ENCODE measurements around the gene CREB1.
"Not testable (repeated sequence)": the region's sequence is repeated elsewhere in the genome, so short reads cannot be mapped to it uniquely, and the experiment has no call there.

CREB1 gene

GRCh38 chr2:207491956-207492355 is 37.8 kb upstream of the CREB1 start:
- Histone ChIP-seq H3K36me3 (ENCODE audit: insufficient read depth, low read length) (no peaks in the 10 kb centered on the region), H3K9me3 (replicated peaks; ENCODE audit: low read length) (no peaks in the 10 kb centered on the region), H3K9ac (ENCODE audit: low read depth, low read length) (no peak overlapping the region), H3K27me3 (ENCODE audit: control insufficient read depth, insufficient read depth, low read length) (no peaks in the 10 kb centered on the region), H3K4me1 (ENCODE audit: control insufficient read depth, insufficient read depth, low read length) (peaks cover 9% of the 10 kb centered on the region), H3K4me2 (ENCODE audit: low read length) (no peak overlapping the region), H3K4me3 (ENCODE audit: low read length) (no peak overlapping the region)

- H3K27me3 ChIP-seq (ENCODE audit: control insufficient read depth, insufficient read depth, low read length): no peaks in the 10 kb centered on the region
- no peak overlapping the region for H3K4me3 ChIP-seq (ENCODE audit: low read length)
- no peak overlapping the region for H3K4me2 ChIP-seq (ENCODE audit: low read length)
- no peaks in the 10 kb centered on the region for H3K9me3 ChIP-seq (replicated peaks; ENCODE audit: low read length)
- no peaks in the 10 kb centered on the region for H3K36me3 ChIP-seq (ENCODE audit: insufficient read depth, low read length)
- peaks cover 9% of the 10 kb centered on the region for H3K4me1 ChIP-seq (ENCODE audit: control insufficient read depth, insufficient read depth, low read length)
- no peak overlapping the region for H3K9ac ChIP-seq (ENCODE audit: low read depth, low read length)
These were observed 37.3 kb upstream of the CREB1 start for GRCh38 chr2:207492461-207492860.

GRCh38 chr2:207494137-207494536 is 35.6 kb upstream of the CREB1 start:
- H3K36me3 ChIP-seq (ENCODE audit: insufficient read depth, low read length): no peaks in the 10 kb centered on the region
- no peak overlapping the region for H3K4me3 ChIP-seq (ENCODE audit: low read length)
- no peak overlapping the region for H3K9ac ChIP-seq (ENCODE audit: low read depth, low read length)
- H3K9me3 ChIP-seq (replicated peaks; ENCODE audit: low read length): no peaks in the 10 kb centered on the region
- H3K4me2 ChIP-seq (ENCODE audit: low read length): no peak overlapping the region
- no peaks in the 10 kb centered on the region for H3K27me3 ChIP-seq (ENCODE audit: control insufficient read depth, insufficient read depth, low read length)
- H3K4me1 ChIP-seq (ENCODE audit: control insufficient read depth, insufficient read depth, low read length): no peaks in the 10 kb centered on the region

GRCh38 chr2:207496936-207497335 is 32.8 kb upstream of the CREB1 start:
- not testable (repeated sequence) for H3K4me3 ChIP-seq (ENCODE audit: low read length); H3K27me3 ChIP-seq (ENCODE audit: control insufficient read depth, insufficient read depth, low read length); H3K9me3 ChIP-seq (replicated peaks; ENCODE audit: low read length); H3K9ac ChIP-seq (ENCODE audit: low read depth, low read length); H3K4me2 ChIP-seq (ENCODE audit: low read length); H3K4me1 ChIP-seq (ENCODE audit: control insufficient read depth, insufficient read depth, low read length); H3K36me3 ChIP-seq (ENCODE audit: insufficient read depth, low read length)

GRCh38 chr2:207497596-207497995 is 32.2 kb upstream of the CREB1 start:
- no peaks in the 10 kb centered on the region for H3K36me3 ChIP-seq (ENCODE audit: insufficient read depth, low read length)
- H3K4me2 ChIP-seq (ENCODE audit: low read length): no peak overlapping the region
- H3K9ac ChIP-seq (ENCODE audit: low read depth, low read length): no peak overlapping the region
- H3K9me3 ChIP-seq (replicated peaks; ENCODE audit: low read length): no peaks in the 10 kb centered on the region
- no peak overlapping the region for H3K4me3 ChIP-seq (ENCODE audit: low read length)
- H3K4me1 ChIP-seq (ENCODE audit: control insufficient read depth, insufficient read depth, low read length): peaks cover under 1% of the 10 kb centered on the region
- no peaks in the 10 kb centered on the region for H3K27me3 ChIP-seq (ENCODE audit: control insufficient read depth, insufficient read depth, low read length)

GRCh38 chr2:207498427-207498826 is 31.3 kb upstream of the CREB1 start:
- H3K4me2 ChIP-seq (ENCODE audit: low read length): no peak overlapping the region
- H3K36me3 ChIP-seq (ENCODE audit: insufficient read depth, low read length): no peaks in the 10 kb centered on the region
- no peak overlapping the region for H3K9ac ChIP-seq (ENCODE audit: low read depth, low read length)
- peaks cover 9% of the 10 kb centered on the region for H3K4me1 ChIP-seq (ENCODE audit: control insufficient read depth, insufficient read depth, low read length)
- H3K9me3 ChIP-seq (replicated peaks; ENCODE audit: low read length): no peaks in the 10 kb centered on the region
- H3K27me3 ChIP-seq (ENCODE audit: control insufficient read depth, insufficient read depth, low read length): no peaks in the 10 kb centered on the region
- no peak overlapping the region for H3K4me3 ChIP-seq (ENCODE audit: low read length)

- Histone ChIP-seq H3K4me3 (ENCODE audit: low read length) (no peak overlapping the region), H3K36me3 (ENCODE audit: insufficient read depth, low read length) (no peaks in the 10 kb centered on the region), H3K9ac (ENCODE audit: low read depth, low read length) (no peak overlapping the region), H3K9me3 (replicated peaks; ENCODE audit: low read length) (no peaks in the 10 kb centered on the region), H3K27me3 (ENCODE audit: control insufficient read depth, insufficient read depth, low read length) (no peaks in the 10 kb centered on the region), H3K4me1 (ENCODE audit: control insufficient read depth, insufficient read depth, low read length) (peaks cover 16% of the 10 kb centered on the region), H3K4me2 (ENCODE audit: low read length) (no peak overlapping the region)
These were observed 30.6 kb upstream of the CREB1 start for GRCh38 chr2:207499114-207499513.

- H3K4me1 ChIP-seq (ENCODE audit: control insufficient read depth, insufficient read depth, low read length): peaks cover 43% of the 10 kb centered on the region
- H3K9me3 ChIP-seq (replicated peaks; ENCODE audit: low read length): no peaks in the 10 kb centered on the region
- no peak overlapping the region for H3K4me3 ChIP-seq (ENCODE audit: low read length)
- H3K36me3 ChIP-seq (ENCODE audit: insufficient read depth, low read length): no peaks in the 10 kb centered on the region
- H3K4me2 ChIP-seq (ENCODE audit: low read length): no peak overlapping the region
- H3K27me3 ChIP-seq (ENCODE audit: control insufficient read depth, insufficient read depth, low read length): no peaks in the 10 kb centered on the region
- H3K9ac ChIP-seq (ENCODE audit: low read depth, low read length): no peak overlapping the region
These were observed 27.8 kb upstream of the CREB1 start for GRCh38 chr2:207501802-207502576.

- Histone ChIP-seq H3K9ac (ENCODE audit: low read depth, low read length) (peak overlapping the region; percentile 7), H3K4me1 (ENCODE audit: control insufficient read depth, insufficient read depth, low read length) (peaks cover 44% of the 10 kb centered on the region), H3K27me3 (ENCODE audit: control insufficient read depth, insufficient read depth, low read length) (no peaks in the 10 kb centered on the region), H3K36me3 (ENCODE audit: insufficient read depth, low read length) (no peaks in the 10 kb centered on the region), H3K4me3 (ENCODE audit: low read length) (no peak overlapping the region), H3K9me3 (replicated peaks; ENCODE audit: low read length) (no peaks in the 10 kb centered on the region), H3K4me2 (ENCODE audit: low read length) (no peak overlapping the region)
These were observed 27.1 kb upstream of the CREB1 start for GRCh38 chr2:207502577-207503198.

- peak overlapping the region; percentile 5 for H3K4me2 ChIP-seq (ENCODE audit: low read length)
- H3K9me3 ChIP-seq (replicated peaks; ENCODE audit: low read length): no peaks in the 10 kb centered on the region
- peaks cover 44% of the 10 kb centered on the region for H3K4me1 ChIP-seq (ENCODE audit: control insufficient read depth, insufficient read depth, low read length)
- H3K36me3 ChIP-seq (ENCODE audit: insufficient read depth, low read length): no peaks in the 10 kb centered on the region
- peak overlapping the region; percentile 8 for H3K9ac ChIP-seq (ENCODE audit: low read depth, low read length)
- no peaks in the 10 kb centered on the region for H3K27me3 ChIP-seq (ENCODE audit: control insufficient read depth, insufficient read depth, low read length)
- H3K4me3 ChIP-seq (ENCODE audit: low read length): no peak overlapping the region
These were observed 26.5 kb upstream of the CREB1 start for GRCh38 chr2:207503234-207503633.

- Histone ChIP-seq H3K9ac (ENCODE audit: low read depth, low read length) (peak overlapping the region; percentile 81), H3K4me2 (ENCODE audit: low read length) (peak overlapping the region; percentile 65), H3K4me1 (ENCODE audit: control insufficient read depth, insufficient read depth, low read length) (peaks cover 44% of the 10 kb centered on the region), H3K4me3 (ENCODE audit: low read length) (peak overlapping the region; percentile 16), H3K9me3 (replicated peaks; ENCODE audit: low read length) (no peaks in the 10 kb centered on the region), H3K36me3 (ENCODE audit: insufficient read depth, low read length) (no peaks in the 10 kb centered on the region), H3K27me3 (ENCODE audit: control insufficient read depth, insufficient read depth, low read length) (no peaks in the 10 kb centered on the region)
These were observed 25.1 kb upstream of the CREB1 start for GRCh38 chr2:207504513-207505170.

Data from skeletal muscle satellite cell (primary cell).